GM12891 (cell line): ENCODE measurements around the gene SRGAP2B.
"Not testable (repeated sequence)": the region's sequence is repeated elsewhere in the genome, so short reads cannot be mapped to it uniquely, and the experiment has no call there.

Source experiments
- POLR2A ChIP-seq: IDR thresholded peaks from 2 replicates; pipeline ENCODE4 v1.6.1; 2011; ENCODE audit warnings: low read depth, low read length, control low read depth
- POLR2AphosphoS5 ChIP-seq: IDR thresholded peaks from 2 replicates; pipeline ENCODE4 v1.6.1; 2011; ENCODE audit warnings: low read depth, low read length, control low read depth

GRCh38 chr1:144917154-144918026, 177.7 kb downstream of the SRGAP2B start:
- TF ChIP-seq POLR2A, POLR2AphosphoS5: not testable (repeated sequence)
